GM18507 (cell line): ENCODE data around the gene WBP2.
"Not testable (repeated sequence)": the region's sequence is repeated elsewhere in the genome, so short reads cannot be mapped to it uniquely, and the experiment has no call there.

Experiments
- DNase-seq: peaks from one replicate; pipeline ENCODE4 v3.0.0; 2011; ENCODE audit warnings: low read depth; ENCODE audit not compliant: insufficient read length; ENCODE audit errors: extremely low spot score
- FAIRE-seq: peaks from 2 replicates; lab custom pipeline; 2011; peaks lifted over from hg19 to GRCh38; lab: Jason Lieb, UNC

The WBP2 gene

GRCh38 chr17:75891022-75891604 is 36.0 kb upstream of the WBP2 start:
- DNase-seq (no peak), FAIRE-seq (no peak)

- no peak for FAIRE-seq
- DNase-seq: no peak
These were observed 34.3 kb upstream of the WBP2 start for GRCh38 chr17:75889454-75889853.

- FAIRE-seq (no peak), DNase-seq (no peak)
These were observed 33.3 kb upstream of the WBP2 start for GRCh38 chr17:75888484-75888883.

- FAIRE-seq, DNase-seq: not testable (repeated sequence)
These were observed 30.7 kb upstream of the WBP2 start for GRCh38 chr17:75885860-75886259.

- DNase-seq (no peak), FAIRE-seq (no peak)
These were observed 30.3 kb upstream of the WBP2 start for GRCh38 chr17:75885431-75885830.

- FAIRE-seq (no peak), DNase-seq (no peak)
These were observed 26.7 kb upstream of the WBP2 start for GRCh38 chr17:75881678-75882454.

- no peak for FAIRE-seq
These were observed 25.1 kb upstream of the WBP2 start for GRCh38 chr17:75880266-75880665.

GRCh38 chr17:75878174-75878998 is 23.3 kb upstream of the WBP2 start, which contains the start of gene TRIM47:
TSS of gene TRIM47 (minus strand) at chr17:75878581. CDS start at chr17:75878548, 33 bp downstream.
- DNase-seq: no peak
- FAIRE-seq: no peak

More at GRCh38 chr17:75880266-75880665, 25.1 kb upstream of the WBP2 start:
- DNase-seq: no peak

GRCh38 chr17:75877752-75878173 is 22.6 kb upstream of the WBP2 start:
- FAIRE-seq (peak; percentile 26), DNase-seq (no peak)

GRCh38 chr17:75876938-75877751 is 22.0 kb upstream of the WBP2 start:
- no peak for DNase-seq
- no peak for FAIRE-seq

- peak; percentile 9 for FAIRE-seq
- DNase-seq: no peak
These were observed 21.2 kb upstream of the WBP2 start for GRCh38 chr17:75876190-75876937.

GRCh38 chr17:75875940-75876189 is 20.7 kb upstream of the WBP2 start:
- FAIRE-seq (no peak), DNase-seq (no peak)

GRCh38 chr17:75875182-75875939 is 20.2 kb upstream of the WBP2 start:
- no peak for FAIRE-seq
- no peak for DNase-seq

- FAIRE-seq (no peak), DNase-seq (no peak)
These were observed 19.4 kb upstream of the WBP2 start for GRCh38 chr17:75874323-75875181.

GRCh38 chr17:75873587-75874322 is 18.6 kb upstream of the WBP2 start:
- no peak for DNase-seq
- FAIRE-seq: no peak

- no peak for FAIRE-seq
These were observed 17.6 kb upstream of the WBP2 start for GRCh38 chr17:75872434-75873351.

More at GRCh38 chr17:75872434-75873351, 17.6 kb upstream of the WBP2 start:
- no peak for DNase-seq
